ENCODE measurements around the gene RANBP10.

GRCh38 chr16:67740391-67740790 is 66.0 kb downstream of the RANBP10 start:
- no peak for TF ChIP-seq POLR2A (IDR thresholded peaks at IDR 0.05)
- TF ChIP-seq CTCF (IDR thresholded peaks at IDR 0.05): no peak

All from esophagus squamous epithelium (tissue), 4 donors.